Fibroblast of mammary gland (primary cell): ENCODE results near the gene MRPS11.

Experiments
- DNase-seq: peaks from one replicate; pipeline ENCODE4 v3.0.0-alpha.2; 2010; ENCODE audit warnings: low read depth
- H3K4me3 ChIP-seq: 2 replicates; pipeline ENCODE4 v1.5.1; 2011; ENCODE audit warnings: low read depth, mild to moderate bottlenecking, low read length, moderate library complexity; ENCODE audit not compliant: control insufficient read depth
- TF ChIP-seq, protein P1 (sequence below): conservative IDR thresholded peaks from 2 replicates; pipeline ENCODE4 v1.5.1; 2011; ENCODE audit warnings: low read depth, low read length, inconsistent platforms; ENCODE audit not compliant: control insufficient read depth, insufficient read depth

MRPS11 gene

DNA sequence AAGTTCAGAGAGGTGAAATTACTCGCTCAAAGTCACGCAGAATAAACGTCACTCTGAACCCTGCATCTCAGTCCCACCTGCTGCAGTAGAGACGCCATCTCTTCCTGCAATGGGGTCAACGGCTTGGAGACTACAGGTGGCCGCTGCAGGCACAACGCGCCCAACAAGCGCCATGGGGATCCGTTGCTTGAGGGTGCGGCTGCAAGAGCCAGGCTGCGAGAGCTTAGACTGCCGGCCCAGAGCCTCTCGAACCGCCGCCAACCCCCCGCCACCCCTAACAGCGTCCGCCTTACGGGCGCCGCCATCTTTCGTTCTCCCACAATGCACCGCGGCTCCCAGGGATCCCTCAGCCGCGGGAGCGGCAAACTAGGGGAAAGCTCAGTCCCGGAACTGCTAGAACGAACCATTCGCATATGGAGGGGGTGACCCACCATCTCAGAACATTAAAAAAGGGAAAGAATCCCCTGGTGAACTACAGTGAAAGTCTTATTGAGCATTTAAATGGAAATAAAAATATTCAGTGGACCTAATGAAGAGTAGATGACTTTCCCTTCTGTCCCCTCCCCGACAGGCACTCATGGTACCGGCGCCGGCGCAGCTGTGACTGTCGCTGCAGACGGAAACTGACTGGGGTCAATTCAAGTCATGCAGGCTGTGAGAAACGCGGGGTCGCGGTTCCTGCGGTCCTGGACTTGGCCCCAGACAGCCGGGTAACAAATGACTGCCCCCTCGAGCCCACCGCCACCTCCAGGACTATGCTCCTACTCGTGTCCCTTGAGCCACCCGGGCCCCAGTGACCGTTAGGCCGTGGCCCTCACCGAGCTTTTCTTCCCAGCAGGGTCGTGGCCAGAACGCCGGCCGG is at the start of gene MRPS11, which contains the start of gene MRPL46:
Gene MRPS11, plus strand, starts transcription at position 636 of the 862 bp plus-strand sequence. Its CDS starts 10 bp downstream, at position 646.
Gene MRPL46, minus strand, starts transcription at position 316 of the 862 bp plus-strand sequence. Its CDS starts 11 bp downstream, at position 305.
- TF ChIP-seq, protein P1, sequence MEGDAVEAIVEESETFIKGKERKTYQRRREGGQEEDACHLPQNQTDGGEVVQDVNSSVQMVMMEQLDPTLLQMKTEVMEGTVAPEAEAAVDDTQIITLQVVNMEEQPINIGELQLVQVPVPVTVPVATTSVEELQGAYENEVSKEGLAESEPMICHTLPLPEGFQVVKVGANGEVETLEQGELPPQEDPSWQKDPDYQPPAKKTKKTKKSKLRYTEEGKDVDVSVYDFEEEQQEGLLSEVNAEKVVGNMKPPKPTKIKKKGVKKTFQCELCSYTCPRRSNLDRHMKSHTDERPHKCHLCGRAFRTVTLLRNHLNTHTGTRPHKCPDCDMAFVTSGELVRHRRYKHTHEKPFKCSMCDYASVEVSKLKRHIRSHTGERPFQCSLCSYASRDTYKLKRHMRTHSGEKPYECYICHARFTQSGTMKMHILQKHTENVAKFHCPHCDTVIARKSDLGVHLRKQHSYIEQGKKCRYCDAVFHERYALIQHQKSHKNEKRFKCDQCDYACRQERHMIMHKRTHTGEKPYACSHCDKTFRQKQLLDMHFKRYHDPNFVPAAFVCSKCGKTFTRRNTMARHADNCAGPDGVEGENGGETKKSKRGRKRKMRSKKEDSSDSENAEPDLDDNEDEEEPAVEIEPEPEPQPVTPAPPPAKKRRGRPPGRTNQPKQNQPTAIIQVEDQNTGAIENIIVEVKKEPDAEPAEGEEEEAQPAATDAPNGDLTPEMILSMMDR: no peak

DNA sequence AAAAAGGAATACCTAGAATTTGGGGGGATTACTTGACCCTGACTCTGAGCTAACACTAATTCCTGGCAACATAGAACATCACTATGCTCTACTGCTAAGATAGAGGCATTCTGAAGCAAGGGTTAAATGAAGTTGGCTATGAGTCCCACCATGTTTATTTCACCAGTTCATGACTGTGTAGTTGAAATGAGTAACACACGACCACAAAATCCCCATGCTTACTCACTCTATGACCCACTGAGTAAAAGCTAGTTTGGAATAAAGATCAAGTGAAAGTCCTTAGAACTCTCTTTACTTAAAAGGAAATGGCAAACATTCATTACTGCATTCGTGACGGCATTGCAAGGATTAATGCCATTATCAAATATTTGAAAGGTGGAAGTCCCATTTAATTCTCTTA is 47.7 kb upstream of the MRPS11 start:
- peak; percentile 40 for DNase-seq
- H3K4me3 ChIP-seq: no peak overlapping the region
- TF ChIP-seq, protein P1: no peak

More for the DNA sequence above, at the start of gene MRPS11, which contains the start of gene MRPL46:
- peak; percentile 81 for DNase-seq
- H3K4me3 ChIP-seq: peak within 1 kb of the TSS; percentile 99

DNA sequence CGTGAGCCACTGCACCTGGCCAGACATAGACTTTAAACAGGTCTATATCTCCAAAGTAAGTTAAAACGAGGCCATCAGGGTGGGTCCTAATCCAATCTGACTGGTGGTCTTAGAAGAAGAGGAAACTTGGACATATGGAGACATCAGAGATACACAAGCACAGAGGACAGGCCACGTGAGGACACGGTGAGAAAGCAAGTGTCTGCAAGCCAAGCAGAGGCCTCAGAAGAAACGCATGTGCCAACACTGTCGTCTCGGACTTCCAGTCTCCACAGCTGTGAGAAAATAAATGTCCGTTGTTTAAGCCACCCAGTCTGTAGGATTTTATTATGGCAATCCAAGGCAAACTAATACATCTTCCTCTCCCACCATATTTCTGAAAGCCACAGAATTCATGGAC is 44.2 kb upstream of the MRPS11 start:
- TF ChIP-seq, protein P1: no peak
- no peak overlapping the region for H3K4me3 ChIP-seq
- no peak for DNase-seq

DNA sequence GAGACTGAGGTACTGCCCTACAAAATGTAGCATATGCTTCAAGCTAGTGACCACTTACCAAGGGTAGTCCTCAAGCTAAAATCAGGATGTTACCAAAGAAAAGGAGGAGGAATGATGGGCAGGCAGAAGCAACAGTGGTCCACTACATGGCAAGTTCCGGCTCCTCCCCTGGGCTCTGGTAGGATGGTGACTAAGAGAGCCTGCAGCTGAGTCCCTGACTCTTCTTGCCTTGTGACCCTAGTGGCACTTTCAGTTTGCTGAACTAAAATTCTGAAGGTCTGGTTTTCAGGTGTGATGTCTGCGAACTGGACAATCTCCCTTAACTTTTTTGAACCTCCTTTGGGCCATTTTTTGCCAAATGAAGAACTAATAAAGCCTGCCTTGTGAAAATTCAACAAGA is 41.2 kb upstream of the MRPS11 start:
- H3K4me3 ChIP-seq: no peak overlapping the region
- TF ChIP-seq, protein P1: no peak
- no peak for DNase-seq

DNA sequence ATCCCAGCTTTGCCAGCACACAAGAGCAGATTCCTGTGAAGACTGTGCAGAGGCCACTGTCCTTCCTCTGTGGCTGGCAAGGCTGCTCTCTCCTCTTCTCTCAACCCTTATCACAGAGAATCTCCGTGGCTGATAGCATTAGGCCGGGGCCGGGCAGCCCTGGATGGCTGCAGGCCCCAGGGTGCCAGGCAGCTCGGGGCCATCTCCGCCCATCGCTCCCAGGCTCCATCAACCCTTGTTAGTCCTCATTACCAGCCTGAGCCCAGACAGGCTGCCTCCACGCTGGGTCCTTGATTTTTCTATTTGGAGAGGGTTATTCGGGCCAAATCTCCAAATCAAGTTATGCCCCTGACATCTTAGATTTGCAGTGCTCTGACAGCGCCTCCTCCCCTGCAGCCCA is 39.5 kb upstream of the MRPS11 start:
- TF ChIP-seq, protein P1: no peak

DNA sequence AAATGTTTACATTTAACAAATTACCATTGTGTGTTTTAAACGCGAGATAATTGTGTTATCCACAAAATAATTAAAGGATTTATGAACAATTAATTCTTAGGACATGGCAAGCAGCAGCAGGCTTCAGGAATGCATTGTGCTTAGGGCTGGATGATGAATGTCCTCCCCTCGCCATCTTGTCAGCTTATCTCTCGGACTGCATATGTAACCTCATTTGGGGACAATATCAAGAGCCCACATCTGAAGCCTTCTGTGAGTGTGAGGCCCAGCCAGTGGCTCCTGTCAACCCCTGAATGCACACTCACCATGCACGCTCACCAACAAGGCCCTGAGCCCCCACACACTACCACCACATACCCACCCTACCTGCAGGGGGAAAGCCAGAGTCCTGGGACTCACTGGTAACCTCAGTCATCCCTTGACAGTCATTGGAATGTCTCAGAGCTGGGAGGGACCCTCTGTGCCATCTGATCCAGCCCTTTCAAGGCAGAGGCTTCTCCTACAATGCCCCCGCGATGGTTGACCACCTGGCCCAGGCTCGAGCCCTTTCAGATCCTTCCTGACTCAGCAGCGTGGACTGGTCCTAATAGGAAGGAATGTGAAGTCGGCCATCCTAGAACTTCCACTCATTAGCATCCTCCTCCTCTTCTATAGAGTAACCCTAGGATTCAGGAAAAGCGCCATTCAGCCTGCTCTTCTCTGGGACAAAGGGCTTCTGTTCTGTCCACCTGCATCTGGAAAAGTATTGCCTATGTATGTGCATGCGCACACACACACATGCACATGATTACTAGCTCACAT is 38.5 kb upstream of the MRPS11 start:
- TF ChIP-seq, protein P1: no peak
- DNase-seq: no peak
- no peak overlapping the region for H3K4me3 ChIP-seq

More for the DNA sequence above, 39.5 kb upstream of the MRPS11 start:
- no peak overlapping the region for H3K4me3 ChIP-seq
- DNase-seq: no peak
